HPDE6-E6E7 (cell line): ENCODE data around the gene PDE1A.
A peak's percentile ranks its signal among the peaks of the same experiment; 100 is the strongest.
"Not testable (repeated sequence)": the region's sequence is repeated elsewhere in the genome, so short reads cannot be mapped to it uniquely, and the experiment has no call there.

Source experiments
- DNase-seq: peaks from one replicate; pipeline ENCODE4 v3.0.0; 2011; ENCODE audit warnings: missing footprints; ENCODE audit errors: extremely low spot score

Gene PDE1A

GRCh38 chr2:182406221-182406620 lies 20.6 kb downstream of the PDE1A start:
- no peak for DNase-seq

GRCh38 chr2:182404975-182405561 lies 21.8 kb downstream of the PDE1A start:
- DNase-seq: no peak

GRCh38 chr2:182404092-182404491 lies 22.7 kb downstream of the PDE1A start:
- DNase-seq: no peak

GRCh38 chr2:182393270-182393760 lies 33.5 kb downstream of the PDE1A start:
- no peak for DNase-seq

GRCh38 chr2:182391443-182391842 lies 35.4 kb downstream of the PDE1A start:
- no peak for DNase-seq

GRCh38 chr2:182386267-182386880 lies 40.5 kb downstream of the PDE1A start:
- DNase-seq: not testable (repeated sequence)

- DNase-seq: no peak
Measured at GRCh38 chr2:182384860-182385259, 42.0 kb downstream of the PDE1A start.

- no peak for DNase-seq
Measured at GRCh38 chr2:182381225-182381624, 45.6 kb downstream of the PDE1A start.

GRCh38 chr2:182379241-182379640 lies 47.6 kb downstream of the PDE1A start:
- DNase-seq: no peak

- no peak for DNase-seq
Measured at GRCh38 chr2:182378759-182379158, 48.1 kb downstream of the PDE1A start.

GRCh38 chr2:182377467-182377866 lies 49.4 kb downstream of the PDE1A start:
- DNase-seq: no peak

GRCh38 chr2:182375862-182376261 lies 51.0 kb downstream of the PDE1A start:
- DNase-seq: no peak

GRCh38 chr2:182372661-182373060 lies 54.2 kb downstream of the PDE1A start:
- peak; percentile 74 for DNase-seq

- DNase-seq: no peak
Measured at GRCh38 chr2:182368996-182369395, 57.8 kb downstream of the PDE1A start.

- peak; percentile 26 for DNase-seq
Measured at GRCh38 chr2:182368446-182368845, 58.4 kb downstream of the PDE1A start.

- DNase-seq: no peak
Measured at GRCh38 chr2:182367401-182367800, 59.4 kb downstream of the PDE1A start.

GRCh38 chr2:182366628-182367027 lies 60.2 kb downstream of the PDE1A start:
- DNase-seq: no peak

GRCh38 chr2:182365855-182366254 lies 61.0 kb downstream of the PDE1A start:
- DNase-seq: no peak

GRCh38 chr2:182361477-182361876 lies 65.4 kb downstream of the PDE1A start:
- no peak for DNase-seq

GRCh38 chr2:182360663-182361260 lies 66.1 kb downstream of the PDE1A start:
- DNase-seq: no peak

GRCh38 chr2:182359990-182360662 lies 66.7 kb downstream of the PDE1A start:
- DNase-seq: no peak
